ENCODE data around the gene DCAF8. TPM values are rescaled to one million over a fixed set of nuclear protein-coding genes. Genes with fewer than 3 reads are reported as not detected.

The DCAF8 gene
- total and polyA plus RNA-seq, 2 experiments from 2014 or later: 55.0 to 104 TPM

GRCh38 chr1:160277987-160278386, 15.6 kb upstream of the DCAF8 start (continued):
- TF ChIP-seq STAT1 (IDR thresholded peaks at IDR 0.05; ENCODE audit: unreplicated experiment) (no peak), ZNF114 (CRISPR knock-in tag; IDR thresholded peaks at IDR 0.05) (no peak), REST (IDR thresholded peaks at IDR 0.05; ENCODE audit: unreplicated experiment) (no peak)

- Histone ChIP-seq H3K79me2 (replicated peaks; ENCODE audit: insufficient read depth) (no peaks in the 10 kb centered on the region), H2AFZ (no peak overlapping the region), H3K9me2 (ENCODE audit: insufficient read depth) (no peaks in the 10 kb centered on the region), H3K27me3 (ENCODE audit: insufficient read depth) (no peaks in the 10 kb centered on the region), H3K4me3 (no peak overlapping the region), H4K20me1 (replicated peaks; ENCODE audit: insufficient read depth) (0 out of 2 replicates have a peak, but pooled peaks cover 6% of the 10 kb centered on the region), H3K4me2 (no peak overlapping the region), H3F3A (replicated peaks; ENCODE audit: low read depth) (0 out of 2 replicates have a peak, but pooled peaks cover 3% of the 10 kb centered on the region), H3K27ac (ENCODE audit: low read depth) (no peak overlapping the region), H3K4me1 (ENCODE audit: insufficient read depth) (no peaks in the 10 kb centered on the region), H3K36me3 (ENCODE audit: insufficient read depth) (peaks cover 51% of the 10 kb centered on the region)
- peaks cover 3% of the 10 kb centered on the region for H3K27me3 Mint-ChIP-seq (ENCODE audit: insufficient read depth, low read depth, poor library complexity)
- H3K36me3 Mint-ChIP-seq (ENCODE audit: low read depth): peaks cover 52% of the 10 kb centered on the region
- no peaks in the 10 kb centered on the region for H3K4me1 Mint-ChIP-seq
- ATAC-seq: no peak
- H3K4me3 Mint-ChIP-seq: no peak overlapping the region
- H3K27ac Mint-ChIP-seq: no peak overlapping the region
- DNase-seq (ENCODE audit: low spot score): no peak
- H3K9me3 Mint-ChIP-seq: no peaks in the 10 kb centered on the region
- TF ChIP-seq ZNF331 (CRISPR knock-in tag; IDR thresholded peaks at IDR 0.05; ENCODE audit: low read depth) (no peak), CTCF (conservative IDR thresholded peaks at IDR 0.05; ENCODE audit: low read depth in 2 of 2) (no peak), JUNB (IDR thresholded peaks at IDR 0.05; ENCODE audit: unreplicated experiment) (no peak), STAT1 (IDR thresholded peaks at IDR 0.05; ENCODE audit: unreplicated experiment) (no peak), REST (IDR thresholded peaks at IDR 0.05; ENCODE audit: unreplicated experiment) (no peak), ETS1 (IDR thresholded peaks at IDR 0.05) (no peak), ZNF462 (CRISPR knock-in tag; IDR thresholded peaks at IDR 0.05) (no peak)
These were observed 15.0 kb upstream of the DCAF8 start for GRCh38 chr1:160277330-160277729.

Data from GM23338 (cell line).